ENCODE measurements around the gene ALDH1A3. TPM values are rescaled to one million over a fixed set of nuclear protein-coding genes. Genes with fewer than 3 reads are reported as not detected.

The ALDH1A3 gene
- total and polyA plus RNA-seq, 2 donors (not counting 1 experiment from before 2014, with no cell fraction given) = 4.2 to 32.5 TPM

DNA sequence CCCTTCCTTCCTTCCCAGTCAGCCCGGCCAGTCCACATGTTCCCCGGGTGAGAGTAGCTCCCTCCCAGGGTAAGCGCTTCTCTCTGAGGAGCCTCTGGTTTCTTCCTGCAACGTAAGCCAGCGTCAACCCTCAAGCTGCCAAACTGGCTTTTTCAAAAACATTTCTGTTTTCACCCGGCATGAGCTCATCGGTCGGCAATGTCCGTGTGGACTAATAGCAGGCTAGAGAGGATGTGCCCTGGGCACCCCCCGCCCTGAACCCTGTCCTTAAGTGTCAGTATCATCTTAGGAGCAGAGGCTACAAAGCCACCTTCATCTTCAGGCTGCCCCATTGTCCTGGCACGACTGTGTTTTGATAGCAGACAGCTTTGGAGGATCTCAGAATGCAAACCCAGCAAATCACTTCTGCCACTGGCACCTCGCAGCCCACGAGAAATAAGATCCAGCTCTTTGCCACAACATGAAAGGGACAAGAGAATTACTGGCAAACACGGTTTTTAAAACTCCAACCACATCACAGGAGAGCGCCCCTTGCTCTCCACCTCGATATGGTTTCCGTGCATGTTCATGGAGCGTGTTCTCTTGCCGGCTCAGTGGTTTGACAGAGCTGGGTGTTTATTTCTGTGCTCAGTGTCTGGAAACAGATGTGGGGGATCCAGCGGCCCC is 9.9 kb downstream of the ALDH1A3 start:
- Histone ChIP-seq H3K9ac (ENCODE audit: insufficient read depth, low read length) (peak overlapping the region; percentile 1), H3K79me2 (ENCODE audit: control insufficient read depth, insufficient read depth, low read length) (no peaks in the 10 kb centered on the region), H3K4me3 (replicated peaks in 1 of 4; ENCODE audit: control extremely low read depth in 1 of 4, insufficient read depth in 1 of 4, low read depth in 3 of 4, low read length in 4 of 4) (peak overlapping the region in 1 of 4 experiments; percentile 12), H4K20me1 (ENCODE audit: control insufficient read depth, extremely low read depth, insufficient read depth, low read length) (no peaks in the 10 kb centered on the region), H3K9me3 (ENCODE audit: control insufficient read depth, insufficient read depth, low read depth, low read length) (no peaks in the 10 kb centered on the region), H3K36me3 (ENCODE audit: control insufficient read depth, insufficient read depth, low read length) (no peaks in the 10 kb centered on the region), H2AFZ (ENCODE audit: low read length) (peak overlapping the region; percentile 60), H3K4me2 (ENCODE audit: extremely low read depth, insufficient read depth, low read length) (peak overlapping the region; percentile 0), H3K27ac (ENCODE audit: insufficient read depth, low read length) (peak overlapping the region; percentile 22), H3K4me1 (ENCODE audit: control insufficient read depth, extremely low read depth, insufficient read depth, low read length) (peaks cover 3% of the 10 kb centered on the region), H3K27me3 (ENCODE audit: control insufficient read depth, insufficient read depth, low read length) (peaks cover 2% of the 10 kb centered on the region)
- peak; percentile 79 to 83 for DNase-seq (ENCODE audit: low read depth in 2 of 2)
- TF ChIP-seq, protein P1, sequence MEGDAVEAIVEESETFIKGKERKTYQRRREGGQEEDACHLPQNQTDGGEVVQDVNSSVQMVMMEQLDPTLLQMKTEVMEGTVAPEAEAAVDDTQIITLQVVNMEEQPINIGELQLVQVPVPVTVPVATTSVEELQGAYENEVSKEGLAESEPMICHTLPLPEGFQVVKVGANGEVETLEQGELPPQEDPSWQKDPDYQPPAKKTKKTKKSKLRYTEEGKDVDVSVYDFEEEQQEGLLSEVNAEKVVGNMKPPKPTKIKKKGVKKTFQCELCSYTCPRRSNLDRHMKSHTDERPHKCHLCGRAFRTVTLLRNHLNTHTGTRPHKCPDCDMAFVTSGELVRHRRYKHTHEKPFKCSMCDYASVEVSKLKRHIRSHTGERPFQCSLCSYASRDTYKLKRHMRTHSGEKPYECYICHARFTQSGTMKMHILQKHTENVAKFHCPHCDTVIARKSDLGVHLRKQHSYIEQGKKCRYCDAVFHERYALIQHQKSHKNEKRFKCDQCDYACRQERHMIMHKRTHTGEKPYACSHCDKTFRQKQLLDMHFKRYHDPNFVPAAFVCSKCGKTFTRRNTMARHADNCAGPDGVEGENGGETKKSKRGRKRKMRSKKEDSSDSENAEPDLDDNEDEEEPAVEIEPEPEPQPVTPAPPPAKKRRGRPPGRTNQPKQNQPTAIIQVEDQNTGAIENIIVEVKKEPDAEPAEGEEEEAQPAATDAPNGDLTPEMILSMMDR (conservative IDR thresholded peaks at IDR 0.05 in 1 of 2, IDR thresholded peaks at IDR 0.05 in 1 of 2; ENCODE audit: low read depth in 1 of 2, low read length in 2 of 2) = no peak
- TF ChIP-seq EZH2 (IDR thresholded peaks at IDR 0.05; ENCODE audit: low read length, missing control alignments) = no peak

GRCh38 chr15:100890051-100890720 is 10.6 kb downstream of the ALDH1A3 start:
- Histone ChIP-seq H3K4me2 (ENCODE audit: extremely low read depth, insufficient read depth, low read length) (no peak overlapping the region), H3K9ac (ENCODE audit: insufficient read depth, low read length) (no peak overlapping the region), H3K27me3 (ENCODE audit: control insufficient read depth, insufficient read depth, low read length) (peaks cover 2% of the 10 kb centered on the region), H3K79me2 (ENCODE audit: control insufficient read depth, insufficient read depth, low read length) (no peaks in the 10 kb centered on the region), H3K9me3 (ENCODE audit: control insufficient read depth, insufficient read depth, low read depth, low read length) (no peaks in the 10 kb centered on the region), H3K4me3 (replicated peaks in 1 of 4; ENCODE audit: control extremely low read depth in 1 of 4, insufficient read depth in 1 of 4, low read depth in 3 of 4, low read length in 4 of 4) (no peak overlapping the region), H3K4me1 (ENCODE audit: control insufficient read depth, extremely low read depth, insufficient read depth, low read length) (peaks cover 3% of the 10 kb centered on the region), H4K20me1 (ENCODE audit: control insufficient read depth, extremely low read depth, insufficient read depth, low read length) (no peaks in the 10 kb centered on the region), H3K36me3 (ENCODE audit: control insufficient read depth, insufficient read depth, low read length) (no peaks in the 10 kb centered on the region), H3K27ac (ENCODE audit: insufficient read depth, low read length) (no peak overlapping the region), H2AFZ (ENCODE audit: low read length) (no peak overlapping the region)
- TF ChIP-seq, protein P1 (conservative IDR thresholded peaks at IDR 0.05 in 1 of 2, IDR thresholded peaks at IDR 0.05 in 1 of 2; ENCODE audit: low read depth in 1 of 2, low read length in 2 of 2) = no peak
- no peak for TF ChIP-seq EZH2 (IDR thresholded peaks at IDR 0.05; ENCODE audit: low read length, missing control alignments)
- no peak for DNase-seq (ENCODE audit: low read depth in 2 of 2)

DNA sequence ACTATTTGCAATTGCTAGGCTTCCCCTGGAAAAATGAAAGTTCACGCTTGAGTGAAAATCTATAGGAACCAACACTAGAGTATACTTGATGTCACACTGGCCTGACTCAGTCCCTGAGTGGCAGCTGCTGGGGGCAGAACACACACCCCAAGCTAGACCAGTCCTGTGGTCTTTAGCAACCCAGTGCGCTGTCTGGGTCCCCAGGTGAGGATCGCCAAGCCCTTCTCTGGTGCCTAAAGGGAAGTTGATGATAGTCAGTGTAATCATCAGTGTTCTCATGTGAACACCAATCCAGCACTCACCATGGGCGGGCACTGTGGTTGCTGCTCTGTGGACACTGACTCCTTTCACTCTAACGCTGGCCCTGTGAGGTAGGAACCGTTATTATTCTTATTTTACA is 11.2 kb downstream of the ALDH1A3 start:
- Histone ChIP-seq H2AFZ (ENCODE audit: low read length) (no peak overlapping the region), H3K4me1 (ENCODE audit: control insufficient read depth, extremely low read depth, insufficient read depth, low read length) (peaks cover 3% of the 10 kb centered on the region), H4K20me1 (ENCODE audit: control insufficient read depth, extremely low read depth, insufficient read depth, low read length) (no peaks in the 10 kb centered on the region), H3K9ac (ENCODE audit: insufficient read depth, low read length) (no peak overlapping the region), H3K9me3 (ENCODE audit: control insufficient read depth, insufficient read depth, low read depth, low read length) (no peaks in the 10 kb centered on the region), H3K79me2 (ENCODE audit: control insufficient read depth, insufficient read depth, low read length) (no peaks in the 10 kb centered on the region), H3K4me2 (ENCODE audit: extremely low read depth, insufficient read depth, low read length) (no peak overlapping the region), H3K4me3 (replicated peaks in 1 of 4; ENCODE audit: control extremely low read depth in 1 of 4, insufficient read depth in 1 of 4, low read depth in 3 of 4, low read length in 4 of 4) (no peak overlapping the region), H3K36me3 (ENCODE audit: control insufficient read depth, insufficient read depth, low read length) (no peaks in the 10 kb centered on the region), H3K27me3 (ENCODE audit: control insufficient read depth, insufficient read depth, low read length) (peaks cover 2% of the 10 kb centered on the region), H3K27ac (ENCODE audit: insufficient read depth, low read length) (no peak overlapping the region)
- TF ChIP-seq EZH2 (IDR thresholded peaks at IDR 0.05; ENCODE audit: low read length, missing control alignments) = no peak
- TF ChIP-seq, protein P1 (conservative IDR thresholded peaks at IDR 0.05 in 1 of 2, IDR thresholded peaks at IDR 0.05 in 1 of 2; ENCODE audit: low read depth in 1 of 2, low read length in 2 of 2) = no peak
- DNase-seq (ENCODE audit: low read depth in 2 of 2) = no peak
